Measurements from ENCODE around the gene CTU2. TPM values are rescaled to one million over a fixed set of nuclear protein-coding genes. Genes with fewer than 3 reads are reported as not detected.

The CTU2 gene
- total and polyA plus RNA-seq, 9 of the 15 experiments (the other 6 are each of a cell fraction or from before 2014, with no cell fraction given): 1.3 to 105 (median 23.2) TPM

GRCh38 chr16:88695218-88695617, 11.1 kb upstream of the CTU2 start (continued):
- TF ChIP-seq GTF2B (IDR thresholded peaks at IDR 0.05; ENCODE audit: extremely low read depth, insufficient read length): no peak
- TF ChIP-seq PCBP1 (IDR thresholded peaks at IDR 0.05; ENCODE audit: low read depth, low read length, poor library complexity, severe bottlenecking): peak; percentile 17
- no peak for TF ChIP-seq ZNF639 (CRISPR knock-in tag; conservative IDR thresholded peaks at IDR 0.05 in 1 of 2, IDR thresholded peaks at IDR 0.05 in 1 of 2)
- no peak for TF ChIP-seq MAFG (tag; conservative IDR thresholded peaks at IDR 0.05)
- TF ChIP-seq POU5F1 (IDR thresholded peaks at IDR 0.05; ENCODE audit: borderline replicate concordance, low read depth, low read length, partially characterized antibody): no peak
- peak; percentile 50 for TF ChIP-seq RBFOX2 (IDR thresholded peaks at IDR 0.05; ENCODE audit: low read depth, low read length)
- TF ChIP-seq ZNF140 (CRISPR knock-in tag; IDR thresholded peaks at IDR 0.05): no peak
- TF ChIP-seq ZNF311 (CRISPR knock-in tag; IDR thresholded peaks at IDR 0.05): no peak
- TF ChIP-seq FOXK1 (CRISPR knock-in tag; IDR thresholded peaks at IDR 0.05; ENCODE audit: borderline replicate concordance): no peak
- TF ChIP-seq ATF4 (CRISPR knock-in tag; IDR thresholded peaks at IDR 0.05): no peak
- no peak for TF ChIP-seq ZNF695 (CRISPR knock-in tag; IDR thresholded peaks at IDR 0.05)
- TF ChIP-seq NFIC (IDR thresholded peaks at IDR 0.05): peak; percentile 46
- TF ChIP-seq TCF15 (CRISPR knock-in tag; IDR thresholded peaks at IDR 0.05): no peak
- no peak for TF ChIP-seq ATF3 (IDR thresholded peaks at IDR 0.05)
- TF ChIP-seq ATF3 (CRISPR knock-in tag; conservative IDR thresholded peaks at IDR 0.05): no peak
- no peak for TF ChIP-seq POLR2AphosphoS5 (IDR thresholded peaks at IDR 0.05; ENCODE audit: control insufficient read depth, insufficient read depth, low read depth, low read length)
